HepG2 (cell line): Measurements from ENCODE around the gene SMIM29.

Experiments used
- ATF1 ChIP-seq: IDR thresholded peaks from 2 replicates; pipeline ENCODE4 v1.6.1; 2016; ENCODE audit warnings: mild to moderate bottlenecking, control low read depth
- CREB1 ChIP-seq, 2 experiments: fragments of 450-650 bp in 1 of 2; IDR thresholded peaks; 2 replicates each; pipeline ENCODE4 v1.6.1; 2016 to 2017; ENCODE audit warnings: control low read depth in 1 of 2, mild to moderate bottlenecking in 1 of 2, missing compliant biosample characterization in 1 of 2, missing genetic modification characterization in 1 of 2
- TF ChIP-seq, protein P1 (sequence below): sonication (generic); formaldehyde crosslinking; IDR thresholded peaks from 2 replicates; pipeline ENCODE4 v1.5.0; 2020; ENCODE audit warnings: mild to moderate bottlenecking, missing genetic modification reagents, moderate library complexity

DNA sequence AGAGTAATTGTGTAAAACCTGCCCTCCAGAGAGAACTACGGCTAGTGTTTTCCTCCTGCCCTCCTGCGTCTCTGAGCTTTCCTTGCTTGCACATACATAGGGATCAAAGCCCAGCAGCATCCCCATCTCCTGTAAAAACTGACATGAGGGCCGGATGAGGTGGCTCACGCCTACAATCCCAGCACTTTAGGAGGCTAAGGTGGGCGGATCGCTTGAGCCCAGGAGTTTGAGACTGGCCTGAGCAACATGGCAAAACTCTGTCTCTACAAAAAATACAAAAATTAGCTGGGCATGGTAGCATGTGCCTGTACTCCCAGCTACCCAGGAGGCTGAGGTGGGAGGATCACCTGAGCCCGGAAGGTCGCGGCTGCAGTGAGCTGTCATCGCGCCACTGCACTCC, 40.3 kb upstream of the SMIM29 start:
- TF ChIP-seq, protein P1, sequence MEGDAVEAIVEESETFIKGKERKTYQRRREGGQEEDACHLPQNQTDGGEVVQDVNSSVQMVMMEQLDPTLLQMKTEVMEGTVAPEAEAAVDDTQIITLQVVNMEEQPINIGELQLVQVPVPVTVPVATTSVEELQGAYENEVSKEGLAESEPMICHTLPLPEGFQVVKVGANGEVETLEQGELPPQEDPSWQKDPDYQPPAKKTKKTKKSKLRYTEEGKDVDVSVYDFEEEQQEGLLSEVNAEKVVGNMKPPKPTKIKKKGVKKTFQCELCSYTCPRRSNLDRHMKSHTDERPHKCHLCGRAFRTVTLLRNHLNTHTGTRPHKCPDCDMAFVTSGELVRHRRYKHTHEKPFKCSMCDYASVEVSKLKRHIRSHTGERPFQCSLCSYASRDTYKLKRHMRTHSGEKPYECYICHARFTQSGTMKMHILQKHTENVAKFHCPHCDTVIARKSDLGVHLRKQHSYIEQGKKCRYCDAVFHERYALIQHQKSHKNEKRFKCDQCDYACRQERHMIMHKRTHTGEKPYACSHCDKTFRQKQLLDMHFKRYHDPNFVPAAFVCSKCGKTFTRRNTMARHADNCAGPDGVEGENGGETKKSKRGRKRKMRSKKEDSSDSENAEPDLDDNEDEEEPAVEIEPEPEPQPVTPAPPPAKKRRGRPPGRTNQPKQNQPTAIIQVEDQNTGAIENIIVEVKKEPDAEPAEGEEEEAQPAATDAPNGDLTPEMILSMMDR (CRISPR knock-in tag): no peak
- TF ChIP-seq CREB1 (IDR thresholded peaks at IDR 0.05): no peak
- TF ChIP-seq CREB1 (CRISPR knock-in tag; IDR thresholded peaks at IDR 0.05): no peak
- TF ChIP-seq ATF1 (CRISPR knock-in tag): no peak
